SK-N-SH (cell line): ENCODE measurements around the gene CLPTM1L. TPM values are rescaled to one million over a fixed set of nuclear protein-coding genes. Genes with fewer than 3 reads are reported as not detected.

Experiments
- CTCF ChIA-PET: fragments of 300-600, 350-600 bp; formaldehyde crosslinking; extraction: SDS; loops from one replicate; lab custom pipeline; 2021; lab: Yijun Ruan, JAX
- POLR2A ChIA-PET: fragments of 350-600 bp; sonication (Branson Sonifier 250); formaldehyde crosslinking; extraction: SDS; loops from one replicate; lab custom pipeline; 2020; ENCODE audit warnings: antibody characterized with exemption, inconsistent platforms; lab: Yijun Ruan, JAX
- DNase-seq: peaks from one replicate; pipeline ENCODE4 v3.0.0; 2012
- H2AFZ ChIP-seq: fragments of 200-600 bp; sonication (generic); 2 replicates; pipeline ENCODE4 v1.8.1; 2016; ENCODE audit warnings: antibody characterized with exemption, mild to moderate bottlenecking, low read depth
- H3F3A ChIP-seq: fragments of 200-600 bp; sonication (generic); replicated peaks from 2 replicates; pipeline ENCODE3; 2016; ENCODE audit warnings: antibody characterized with exemption, mild to moderate bottlenecking; ENCODE audit not compliant: insufficient read depth
- H3K27ac ChIP-seq, 2 experiments: fragments of 200-500 bp in 1 of 2; fragments of 200-600 bp in 1 of 2; sonication (Bioruptor generic) in 1 of 2; sonication (generic), shearing (Covaris generic) in 1 of 2; 2 replicates each; pipeline versions ENCODE4 v1.5.1 to v1.6.1; 2014 to 2016; ENCODE audit warnings: low read depth in 2 of 2, inconsistent platforms in 1 of 2, low read length in 1 of 2, mild to moderate bottlenecking in 1 of 2, mixed read lengths in 1 of 2
- H3K27me3 ChIP-seq: fragments of 200-600 bp; sonication (generic), shearing (Covaris generic); 2 replicates; pipeline ENCODE4 v1.6.1; 2016; ENCODE audit warnings: mixed run types; ENCODE audit not compliant: insufficient read depth
- H3K36me3 ChIP-seq, 2 experiments: fragments of 200-500 bp in 1 of 2; fragments of 200-600 bp in 1 of 2; sonication (Bioruptor generic) in 1 of 2; sonication (generic) in 1 of 2; replicated peaks in 1 of 2; 2 replicates each; pipeline versions ENCODE3 to v1.5.1; 2014 to 2016; ENCODE audit warnings: low read length in 1 of 2, mild to moderate bottlenecking in 1 of 2; ENCODE audit not compliant: insufficient read depth in 2 of 2, control insufficient read depth in 1 of 2
- H3K4me1 ChIP-seq, 2 experiments: fragments of 200-500 bp in 1 of 2; fragments of 200-600 bp in 1 of 2; sonication (Bioruptor generic) in 1 of 2; sonication (generic), shearing (Covaris generic) in 1 of 2; 2 replicates each; pipeline versions ENCODE4 v1.5.1 to v1.6.1; 2014 to 2016; ENCODE audit warnings: low read depth in 1 of 2, low read length in 1 of 2, mixed run types in 1 of 2; ENCODE audit not compliant: insufficient read depth in 2 of 2, control insufficient read depth in 1 of 2
- H3K4me2 ChIP-seq: fragments of 200-600 bp; sonication (generic), shearing (Covaris generic); 2 replicates; pipeline ENCODE4 v1.6.1; 2017; ENCODE audit warnings: mixed run types
- H3K4me3 ChIP-seq, 2 experiments: fragments of 200-500 bp in 1 of 2; fragments of 200-600 bp in 1 of 2; sonication (Bioruptor generic) in 1 of 2; sonication (generic), shearing (Covaris generic) in 1 of 2; 2 replicates each; pipeline versions ENCODE4 v1.5.1 to v1.8.1; 2014 to 2016; ENCODE audit warnings: low read depth in 2 of 2, inconsistent platforms in 1 of 2, low read length in 1 of 2, mild to moderate bottlenecking in 1 of 2, mixed read lengths in 1 of 2, moderate library complexity in 1 of 2
- H3K79me2 ChIP-seq: fragments of 200-600 bp; sonication (generic); 2 replicates; pipeline ENCODE4 v1.8.1; 2017; ENCODE audit warnings: mild to moderate bottlenecking; ENCODE audit not compliant: insufficient read depth
- H3K9ac ChIP-seq: fragments of 200-600 bp; sonication (generic); 2 replicates; pipeline ENCODE4 v1.6.1; 2017; ENCODE audit warnings: mixed run types
- H3K9me2 ChIP-seq: fragments of 200-600 bp; sonication (generic); 2 replicates; pipeline ENCODE4 v1.6.1; 2017; ENCODE audit warnings: mixed run types
- H3K9me3 ChIP-seq: fragments of 200-600 bp; sonication (generic); 2 replicates; pipeline ENCODE4 v1.6.1; 2017; ENCODE audit warnings: mixed run types, mild to moderate bottlenecking, moderate library complexity
- H4K20me1 ChIP-seq: fragments of 200-600 bp; sonication (generic); 2 replicates; pipeline ENCODE4 v1.6.1; 2017; ENCODE audit warnings: mild to moderate bottlenecking, mixed run types; ENCODE audit not compliant: insufficient read depth
- ELF1 ChIP-seq: IDR thresholded peaks from 2 replicates; pipeline ENCODE4 v1.4.0; 2012
- JUND ChIP-seq: IDR thresholded peaks from 2 replicates; pipeline ENCODE4 v1.4.0; 2012
- NFIC ChIP-seq: IDR thresholded peaks from 2 replicates; pipeline ENCODE4 v1.4.0; 2012; ENCODE audit warnings: borderline replicate concordance
- RFX5 ChIP-seq: IDR thresholded peaks from 2 replicates; pipeline ENCODE4 v1.6.1; 2012; ENCODE audit warnings: mild to moderate bottlenecking, improper control_type of control experiment, low read length
- RXRA ChIP-seq: IDR thresholded peaks from 2 replicates; pipeline ENCODE4 v1.4.0; 2012; ENCODE audit warnings: low read depth, mild to moderate bottlenecking, borderline replicate concordance
- SMC3 ChIP-seq: IDR thresholded peaks from 2 replicates; pipeline ENCODE4 v1.6.1; 2012; ENCODE audit warnings: low read depth, low read length, improper control_type of control experiment
- TAF1 ChIP-seq: IDR thresholded peaks from 2 replicates; pipeline ENCODE4 v1.6.1; 2012; ENCODE audit warnings: low read depth, mild to moderate bottlenecking, low read length, moderate library complexity, borderline replicate concordance
- TCF12 ChIP-seq: IDR thresholded peaks from 2 replicates; pipeline ENCODE4 v1.4.0; 2012
- USF2 ChIP-seq: fragments of 150-350 bp; IDR thresholded peaks from 2 replicates; pipeline ENCODE4 v1.6.1; 2017; ENCODE audit warnings: antibody characterized with exemption, low read length, low read depth, borderline replicate concordance
- WGBS: methylation state at CpG from one replicate; pipeline ENCODE4 v1.1.6; 2017; ENCODE audit warnings: low lambda C conversion rate; 5-methylcytosine and 5-hydroxymethylcytosine counted together
- polyA plus RNA-seq, 3 experiments: library from polyadenylated mRNA; depleted of rRNA; stranded (reverse); fragments of >200 nt; gene quantifications; 2 replicates each; pipeline ENCODE4 v1.2.3, GENCODE V29; 2012
- TF ChIP-seq, protein P1 (sequence below): IDR thresholded peaks from 2 replicates; pipeline ENCODE4 v1.4.0; 2012; ENCODE audit warnings: low read depth, borderline replicate concordance

The CLPTM1L gene
- polyA plus RNA-seq, 1 of the 3 experiments (the other 2 are of a cell fraction) = 202 TPM

GRCh38 chr5:1322955-1323802, 21.7 kb downstream of the CLPTM1L start:
- Histone ChIP-seq H3K27ac (no peak overlapping the region), H3K9me3 (no peaks in the 10 kb centered on the region), H3K9me2 (no peaks in the 10 kb centered on the region), H3K79me2 (no peaks in the 10 kb centered on the region; the same call in 1 of the 2 replicates), H3K36me3 (peaks cover 9 to 74% of the 10 kb centered on the region in 2 experiments), H2AFZ (no peak overlapping the region), H3K9ac (no peak overlapping the region), H3K4me1 (no peaks in the 10 kb centered on the region), H3K4me3 (no peak overlapping the region), H3F3A (peaks cover 14% of the 10 kb centered on the region), H4K20me1 (no peaks in the 10 kb centered on the region), H3K27me3 (no peaks in the 10 kb centered on the region), H3K4me2 (no peak overlapping the region)
- 94% methylated on average over 9 of the region's 24 CpGs for WGBS
- ChIA-PET CTCF (no interaction called here), POLR2A (no interaction called here)
- TF ChIP-seq NFIC (0 out of 2 replicates have a peak, but pooled peaks have one; percentile 21), TCF12 (no peak)
- DNase-seq = no peak

- TF ChIP-seq TAF1 = no peak
- no peak for TF ChIP-seq TCF12
- TF ChIP-seq ELF1 = no peak
- TF ChIP-seq USF2 = no peak
- TF ChIP-seq, protein P1, sequence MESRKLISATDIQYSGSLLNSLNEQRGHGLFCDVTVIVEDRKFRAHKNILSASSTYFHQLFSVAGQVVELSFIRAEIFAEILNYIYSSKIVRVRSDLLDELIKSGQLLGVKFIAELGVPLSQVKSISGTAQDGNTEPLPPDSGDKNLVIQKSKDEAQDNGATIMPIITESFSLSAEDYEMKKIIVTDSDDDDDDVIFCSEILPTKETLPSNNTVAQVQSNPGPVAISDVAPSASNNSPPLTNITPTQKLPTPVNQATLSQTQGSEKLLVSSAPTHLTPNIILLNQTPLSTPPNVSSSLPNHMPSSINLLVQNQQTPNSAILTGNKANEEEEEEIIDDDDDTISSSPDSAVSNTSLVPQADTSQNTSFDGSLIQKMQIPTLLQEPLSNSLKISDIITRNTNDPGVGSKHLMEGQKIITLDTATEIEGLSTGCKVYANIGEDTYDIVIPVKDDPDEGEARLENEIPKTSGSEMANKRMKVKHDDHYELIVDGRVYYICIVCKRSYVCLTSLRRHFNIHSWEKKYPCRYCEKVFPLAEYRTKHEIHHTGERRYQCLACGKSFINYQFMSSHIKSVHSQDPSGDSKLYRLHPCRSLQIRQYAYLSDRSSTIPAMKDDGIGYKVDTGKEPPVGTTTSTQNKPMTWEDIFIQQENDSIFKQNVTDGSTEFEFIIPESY = no peak
- no peak for TF ChIP-seq JUND
- no peak for TF ChIP-seq RFX5
- no peak for TF ChIP-seq SMC3
- TF ChIP-seq RXRA = no peak
- no peak overlapping the region for H2AFZ ChIP-seq
- no peaks in the 10 kb centered on the region for H4K20me1 ChIP-seq
- H3K9me3 ChIP-seq = no peaks in the 10 kb centered on the region
- H3K4me1 ChIP-seq = no peaks in the 10 kb centered on the region
- H3K36me3 ChIP-seq = peaks cover 9 to 81% of the 10 kb centered on the region in 2 experiments
- H3K4me3 ChIP-seq = no peak overlapping the region
- WGBS = 96% methylated on average over 19 of the region's 22 CpGs
- no peaks in the 10 kb centered on the region; the same call in 1 of the 2 replicates for H3K79me2 ChIP-seq
- no peak overlapping the region for H3K27ac ChIP-seq
- no peak overlapping the region for H3K4me2 ChIP-seq
- H3K9ac ChIP-seq = no peak overlapping the region
- no peaks in the 10 kb centered on the region for H3K9me2 ChIP-seq
- H3K27me3 ChIP-seq = no peaks in the 10 kb centered on the region
- DNase-seq = no peak
- ChIA-PET CTCF (interaction anchor here (1.9 kb wide), 1 partner anchor 323 kb away, joined by 4 read pairs; no protein-coding TSS in a partner anchor), POLR2A (no interaction called here)
- peaks cover 14% of the 10 kb centered on the region for H3F3A ChIP-seq
Observed at GRCh38 chr5:1322036-1322900, 22.6 kb downstream of the CLPTM1L start.
